ENCODE results near the gene PRKD2.
"Not testable (repeated sequence)": the region's sequence is repeated elsewhere in the genome, so short reads cannot be mapped to it uniquely, and the experiment has no call there.

PRKD2 gene

DNA sequence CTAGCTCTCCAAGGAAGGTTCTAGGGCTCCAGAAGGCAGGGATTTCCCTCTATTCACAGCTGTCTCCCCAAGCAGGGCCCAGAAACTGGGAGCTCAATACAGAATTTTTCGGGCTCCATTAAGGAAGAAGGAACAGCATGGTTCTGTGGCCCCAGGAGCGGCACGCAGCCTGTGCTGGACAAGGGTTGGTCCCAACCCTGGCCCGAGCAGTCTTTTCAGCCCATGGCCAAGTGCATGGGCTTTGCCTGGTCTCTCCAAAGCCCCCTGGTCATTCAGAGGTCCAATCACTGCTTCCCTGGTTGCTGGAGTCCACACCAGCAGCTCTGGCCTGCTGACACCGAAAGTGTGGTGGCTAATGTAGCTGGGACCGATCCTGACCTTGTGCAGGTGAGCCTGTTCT lies 6.6 kb upstream of the PRKD2 start:
- no peak for DNase-seq

DNA sequence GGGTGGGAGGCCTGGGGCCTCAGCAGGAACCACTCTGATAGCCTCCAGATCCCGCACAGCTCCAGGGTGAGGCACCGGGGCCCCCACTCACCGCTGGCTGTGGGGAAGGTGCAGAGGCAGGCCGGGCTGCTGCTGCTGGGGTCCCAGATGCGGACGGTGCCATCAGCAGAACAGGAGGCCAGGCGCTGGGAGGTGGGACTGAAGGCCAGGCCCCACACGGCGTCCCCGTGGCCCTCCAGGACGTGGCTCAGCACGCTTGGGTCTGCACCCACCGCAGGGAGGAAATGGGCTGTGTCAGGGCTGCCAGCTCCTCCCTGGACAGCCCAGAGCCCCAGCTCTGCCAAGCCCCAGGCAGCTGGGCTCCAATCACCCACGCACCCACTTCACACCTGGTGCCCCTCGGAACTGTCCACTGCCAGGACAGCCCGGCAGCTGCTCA lies 6.1 kb upstream of the PRKD2 start:
- DNase-seq, result no peak

- DNase-seq, result no peak
Observed at GRCh38 chr19:46722421-46723022, 5.6 kb upstream of the PRKD2 start.

- no peak for DNase-seq
Observed at GRCh38 chr19:46722004-46722380, 5.1 kb upstream of the PRKD2 start.

DNA sequence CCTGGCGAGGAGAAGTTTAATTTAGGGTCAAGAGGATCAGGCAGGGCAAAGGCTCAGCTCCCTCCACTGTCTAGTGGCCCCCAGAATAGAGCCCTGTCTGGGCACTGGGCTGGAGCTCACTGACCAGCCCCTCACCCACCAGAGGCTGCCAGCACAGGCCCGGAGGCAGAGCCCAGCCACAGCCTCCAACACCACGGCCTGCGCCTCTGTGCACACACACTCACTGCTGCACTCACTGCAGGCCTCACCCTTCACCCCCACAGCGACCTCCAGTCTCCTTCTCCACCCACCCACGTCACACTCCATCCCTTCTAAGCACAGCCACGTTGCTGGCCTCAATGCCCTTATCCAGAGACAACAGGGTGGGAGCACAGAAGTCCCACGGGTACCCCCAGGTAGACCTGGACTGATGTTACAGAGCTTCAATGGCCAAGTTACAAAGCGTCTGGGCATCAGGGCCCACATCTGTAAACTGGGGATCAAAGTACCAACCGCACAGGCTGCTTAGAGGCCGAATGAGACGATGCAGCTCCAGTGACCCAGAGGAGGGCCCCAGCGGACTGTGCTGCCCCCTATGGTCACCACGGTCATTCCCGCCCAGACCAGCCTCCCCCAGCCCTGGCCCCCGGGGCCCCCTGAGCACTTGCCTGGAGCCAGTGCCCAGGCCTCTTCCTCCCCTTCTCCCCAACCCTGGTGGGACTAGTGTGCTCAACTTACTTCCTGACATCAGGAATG lies 4.5 kb upstream of the PRKD2 start:
- DNase-seq, result no peak

DNA sequence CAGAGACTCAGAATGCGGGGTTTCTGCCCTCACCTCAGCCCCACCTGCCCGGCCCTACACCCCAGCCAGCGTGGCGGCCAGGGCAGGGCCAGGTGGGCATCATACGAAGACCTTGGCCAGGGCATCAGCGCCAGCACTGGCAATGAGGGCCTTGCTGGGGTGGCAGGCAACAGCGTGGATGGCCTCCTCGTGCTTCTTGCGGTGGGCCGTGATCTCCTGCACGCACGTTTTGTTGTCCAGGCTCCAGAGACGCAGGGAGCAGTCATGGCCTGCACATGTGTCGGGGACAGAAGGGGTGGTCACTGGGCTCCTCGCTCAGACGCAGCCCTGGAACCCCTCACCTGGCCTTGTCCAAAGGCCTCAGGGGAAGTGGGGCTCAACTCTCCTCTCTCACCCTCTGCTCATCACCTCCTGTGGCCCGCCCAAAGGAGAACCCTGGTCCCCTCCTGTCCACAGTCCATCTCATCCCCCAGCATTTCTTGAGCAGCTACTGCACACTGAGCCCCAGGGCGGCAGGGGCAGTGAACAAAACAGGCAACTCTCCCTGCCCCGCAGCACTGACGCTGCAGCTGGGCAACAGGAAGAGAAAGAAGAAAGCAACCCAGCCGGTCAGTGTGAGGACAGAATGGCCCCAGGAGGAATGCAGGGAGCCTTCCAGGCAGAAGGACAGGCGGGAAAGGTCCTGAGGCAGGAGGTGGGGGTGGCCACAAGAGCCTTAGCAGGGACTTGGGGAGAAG lies 3.8 kb upstream of the PRKD2 start:
- DNase-seq, result no peak

- DNase-seq, result no peak
Observed at GRCh38 chr19:46719629-46720502, 3.0 kb upstream of the PRKD2 start.

GRCh38 chr19:46718934-46719622 lies 2.2 kb upstream of the PRKD2 start:
- DNase-seq, result no peak

- peak; percentile 44 to 53 for DNase-seq
Observed at GRCh38 chr19:46718157-46718933, 1.4 kb upstream of the PRKD2 start.

- DNase-seq, result no peak
Observed at GRCh38 chr19:46717716-46718143, 816 bp upstream of the PRKD2 start.

- DNase-seq, result no peak
Observed at GRCh38 chr19:46716672-46717033, 261 bp downstream of the PRKD2 start.

- no peak for DNase-seq
Observed at GRCh38 chr19:46715975-46716671, 791 bp downstream of the PRKD2 start.

GRCh38 chr19:46715620-46715974 lies 1.3 kb downstream of the PRKD2 start:
- no peak for DNase-seq

GRCh38 chr19:46714444-46715106 lies 2.3 kb downstream of the PRKD2 start:
- peak; percentile 67 to 71 for DNase-seq

DNA sequence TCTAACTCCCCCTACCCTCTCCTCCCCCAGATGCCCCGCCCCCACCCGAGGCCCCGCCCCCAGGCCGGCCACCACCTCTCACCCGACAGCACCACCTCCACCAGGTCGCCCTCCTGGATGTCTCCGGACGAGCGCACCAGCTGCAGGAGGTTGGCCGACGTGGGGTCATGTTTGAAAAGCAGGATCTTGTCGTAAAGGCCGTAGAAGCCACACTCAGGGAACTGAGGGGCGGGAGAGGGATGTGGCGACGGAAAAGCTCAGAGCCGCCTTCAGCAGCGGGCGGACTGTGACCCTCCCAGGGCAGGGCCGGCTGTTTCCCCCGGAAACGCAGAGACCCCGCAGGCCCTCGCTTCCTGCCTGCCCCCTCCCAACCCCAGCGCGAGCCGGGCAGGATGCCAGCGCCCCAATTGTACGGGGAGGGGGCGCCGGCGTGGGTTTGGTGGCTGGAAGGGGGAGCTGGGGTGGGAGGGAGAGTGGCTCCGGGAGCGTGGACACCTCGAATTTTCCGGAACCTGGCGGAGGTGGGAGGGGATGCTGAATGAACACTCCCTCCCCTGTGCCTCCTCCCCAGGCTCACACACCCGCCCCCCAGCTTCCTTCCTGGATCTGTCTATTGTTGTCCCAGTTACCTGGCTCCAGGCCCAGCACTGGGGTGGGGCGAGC lies 3.0 kb downstream of the PRKD2 start:
- peak; percentile 75 to 83 for DNase-seq

DNA sequence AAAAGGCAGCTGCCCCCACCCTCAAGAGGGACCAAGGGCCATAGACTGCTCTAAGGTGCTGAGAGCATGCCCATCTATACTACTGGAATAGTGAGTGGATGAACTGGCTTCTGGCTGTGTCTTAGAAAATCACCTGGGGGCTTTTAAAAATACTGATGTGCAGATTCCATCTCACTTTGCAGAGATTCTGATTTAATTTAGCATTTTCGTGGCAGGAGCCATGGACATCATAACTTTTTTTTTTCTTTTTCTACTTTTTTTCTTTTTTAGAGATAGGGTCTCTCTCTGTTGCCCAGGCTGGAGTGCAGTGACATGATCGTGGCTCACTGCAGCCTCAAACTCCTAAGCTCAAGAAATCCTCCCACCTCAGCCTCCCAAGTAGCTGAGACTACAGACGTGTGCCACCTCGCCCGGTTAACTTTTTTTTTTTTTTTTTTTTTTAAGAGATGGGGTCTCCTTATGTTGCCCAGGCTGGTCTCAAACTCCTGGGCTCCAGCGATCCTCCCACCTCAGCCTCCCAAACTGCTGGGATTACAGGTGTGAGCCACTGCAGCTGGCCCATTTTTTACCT lies 4.1 kb downstream of the PRKD2 start:
- not testable (repeated sequence) for DNase-seq

- DNase-seq, result no peak
Observed at GRCh38 chr19:46710687-46711086, 6.2 kb downstream of the PRKD2 start.

GRCh38 chr19:46704379-46705076 lies 12.4 kb downstream of the PRKD2 start:
- DNase-seq, result peak; percentile 74 to 92

DNA sequence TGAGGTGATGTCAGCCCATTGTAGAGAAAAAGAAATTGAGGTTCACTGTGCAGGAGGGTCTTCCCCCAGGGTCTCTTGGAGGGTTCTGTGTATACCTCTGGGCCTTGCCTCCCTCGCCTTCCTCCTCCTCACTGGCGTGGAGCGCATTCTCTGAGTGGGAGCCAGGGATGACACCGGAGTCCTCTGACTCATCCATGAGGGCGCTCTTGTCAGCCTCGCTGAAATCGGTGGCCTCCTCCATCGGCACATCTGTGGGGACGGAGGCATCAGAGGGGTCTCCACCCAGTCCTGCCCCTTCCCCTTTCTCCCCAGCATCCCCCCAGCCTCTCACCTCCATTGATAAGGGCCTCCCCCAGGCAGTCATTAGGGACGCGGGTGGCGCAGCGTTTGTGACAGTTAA lies 16.2 kb downstream of the PRKD2 start:
- DNase-seq, result no peak
